Measurements from ENCODE around the gene SMC4. TPM values are rescaled to one million over a fixed set of nuclear protein-coding genes. Genes with fewer than 3 reads are reported as not detected.
"Not testable (repeated sequence)": the region's sequence is repeated elsewhere in the genome, so short reads cannot be mapped to it uniquely, and the experiment has no call there.

Gene SMC4
- polyA plus RNA-seq (2014; cell fraction: cytosol; rRNA removed) = 141 and 166 TPM in 2 replicates
- polyA plus RNA-seq (2014; cell fraction: nucleus; rRNA removed) = 588 and 755 TPM in 2 replicates

DNA sequence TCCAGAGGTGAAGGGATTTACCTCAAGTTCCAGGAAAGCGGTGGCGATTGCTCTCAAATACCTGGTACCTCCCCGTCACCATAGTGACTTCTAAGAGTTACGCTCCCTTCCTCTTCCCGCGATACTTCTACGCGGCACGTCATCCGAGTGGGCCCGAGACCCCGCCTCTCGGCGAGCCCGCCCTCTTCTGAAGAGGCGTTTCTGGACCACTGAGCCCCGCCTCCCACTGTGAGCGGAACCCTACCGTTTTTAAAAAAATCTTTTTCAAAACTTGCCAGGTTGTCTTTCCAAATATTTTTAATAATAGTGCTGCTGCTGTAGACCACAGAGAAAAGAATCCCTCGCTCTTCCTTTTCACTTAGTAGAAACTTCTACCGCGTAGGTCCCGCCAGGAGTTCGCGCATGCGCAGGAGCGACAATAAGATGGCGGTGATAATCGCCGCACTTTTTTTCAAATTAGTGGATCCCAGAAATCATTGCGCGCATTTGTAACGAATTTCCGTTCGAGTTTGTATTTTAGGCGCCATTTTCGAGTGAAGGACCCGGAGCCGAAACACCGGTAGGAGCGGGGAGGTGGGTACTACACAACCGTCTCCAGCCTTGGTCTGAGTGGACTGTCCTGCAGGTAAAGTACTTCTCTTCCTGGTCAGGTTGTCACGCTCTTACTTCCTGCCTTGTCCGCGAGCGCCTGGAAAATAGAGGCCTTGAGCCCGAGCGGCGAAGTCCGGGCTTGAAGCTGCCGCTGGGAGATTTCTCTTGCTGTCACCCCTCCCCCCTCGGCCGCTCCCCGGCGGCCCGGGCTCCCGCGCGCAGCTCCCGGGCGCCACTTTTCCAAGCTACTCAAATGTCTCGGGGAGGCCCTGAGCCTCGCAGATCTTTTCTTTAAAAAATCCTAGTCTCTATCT, at the start of gene SMC4, which contains the start of gene IFT80:
Gene SMC4, plus strand, starts transcription at position 526 of the 905 bp plus-strand sequence. CDS start 1,177 bp downstream, outside the sequence.
Gene IFT80, minus strand, starts transcription at position 101 of the 905 bp plus-strand sequence. CDS start 14,625 bp downstream, outside the sequence.
- DNase-seq (ENCODE audit: low spot score) = peak; percentile 98

DNA sequence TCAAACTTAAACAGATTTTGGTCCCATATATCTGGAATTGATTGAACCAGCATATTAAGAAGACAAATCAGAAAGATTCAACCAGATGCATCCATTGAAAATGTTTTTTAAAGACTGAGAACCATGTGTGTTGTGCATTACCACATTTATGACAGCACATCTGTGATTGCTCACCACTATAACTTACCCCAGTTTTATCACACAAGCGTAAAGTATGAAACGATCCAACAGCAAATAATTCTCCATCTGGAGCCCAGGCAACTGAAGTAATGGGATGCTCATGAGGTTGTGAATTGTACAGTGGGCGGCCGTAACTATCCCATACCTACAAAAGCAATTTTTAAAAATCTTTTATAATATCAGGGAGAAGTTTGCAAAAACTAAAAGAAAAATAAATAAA, 43.6 kb upstream of the SMC4 start:
- no peak for DNase-seq (ENCODE audit: low spot score)

DNA sequence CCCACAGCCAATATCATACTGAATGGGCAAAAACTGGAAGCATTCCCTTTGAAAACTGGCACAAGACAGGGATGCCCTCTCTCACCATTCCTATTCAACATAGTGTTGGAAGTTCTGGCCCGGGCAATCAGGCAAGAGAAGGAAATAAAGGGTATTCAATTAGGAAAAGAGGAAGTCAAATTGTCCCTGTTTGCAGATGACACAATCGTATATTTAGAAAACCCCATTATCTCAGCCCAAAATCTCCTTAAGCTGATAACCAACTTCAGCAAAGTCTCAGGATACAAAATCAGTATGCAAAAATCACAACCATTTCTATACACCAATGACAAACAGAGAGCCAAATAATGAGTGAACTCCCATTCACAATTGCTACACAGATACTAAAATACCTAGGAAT, 36.6 kb upstream of the SMC4 start:
- DNase-seq (ENCODE audit: low spot score) = not testable (repeated sequence)

- DNase-seq (ENCODE audit: low spot score) = no peak
Observed at GRCh38 chr3:160365869-160366522, 33.5 kb upstream of the SMC4 start.

DNA sequence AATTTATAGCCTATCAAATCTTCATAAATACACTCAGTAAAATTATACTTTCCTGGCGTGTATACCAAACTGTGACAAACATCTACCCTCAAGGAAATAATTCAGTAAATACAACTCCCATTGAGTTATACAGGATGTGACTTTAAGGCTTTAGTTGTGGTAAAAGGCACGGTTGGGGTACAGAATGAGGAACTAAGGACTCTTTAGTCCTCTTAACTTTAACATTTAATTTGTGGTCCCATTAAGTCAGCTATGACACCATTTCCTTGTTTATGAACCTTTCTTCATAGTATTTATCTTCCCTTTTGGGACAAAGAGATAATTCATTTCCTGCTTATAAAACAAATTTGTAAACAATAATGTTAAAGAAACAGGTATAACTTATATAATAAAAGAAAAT, 30.6 kb upstream of the SMC4 start:
- DNase-seq (ENCODE audit: low spot score) = no peak

- no peak for DNase-seq (ENCODE audit: low spot score)
Observed at GRCh38 chr3:160369784-160370183, 29.7 kb upstream of the SMC4 start.

GRCh38 chr3:160370987-160371857, 28.2 kb upstream of the SMC4 start:
- DNase-seq (ENCODE audit: low spot score) = no peak

DNA sequence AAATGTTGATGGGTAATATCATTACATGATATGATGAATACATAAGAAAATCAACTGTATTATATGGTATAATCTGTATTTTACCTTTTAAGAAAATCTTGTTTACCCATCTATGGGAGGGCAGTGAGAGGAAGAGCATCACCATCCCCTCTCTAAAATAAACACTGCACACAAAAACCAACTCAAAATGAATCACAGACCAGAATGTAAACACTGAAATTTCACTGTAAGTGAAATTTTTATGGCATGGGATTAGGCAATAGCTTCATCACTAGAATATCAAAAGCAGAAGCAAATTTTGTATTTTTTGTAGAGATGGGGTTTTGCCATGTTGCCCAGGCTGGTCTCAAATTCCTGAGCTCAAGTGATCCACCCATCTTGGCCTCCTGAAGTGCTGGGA, 26.7 kb upstream of the SMC4 start:
- no peak for DNase-seq (ENCODE audit: low spot score)

DNA sequence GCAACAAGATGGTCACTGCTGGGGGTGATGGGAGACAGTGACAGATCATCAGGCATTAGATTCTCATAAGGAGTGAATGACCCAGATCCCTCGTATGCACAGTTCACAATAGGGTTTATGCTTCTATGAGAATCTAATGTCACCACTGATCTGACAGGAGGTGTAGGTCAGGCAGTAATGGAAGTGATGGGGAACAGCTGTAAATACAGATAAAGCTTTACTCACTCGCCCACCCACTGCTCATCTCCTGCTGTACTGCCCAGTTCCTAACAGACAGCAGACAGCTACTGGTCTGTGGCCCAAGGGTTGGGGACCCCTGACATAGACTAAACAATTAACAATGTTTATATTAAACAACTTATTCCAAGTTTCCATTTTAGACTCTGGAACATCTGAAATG, 25.8 kb upstream of the SMC4 start:
- no peak for DNase-seq (ENCODE audit: low spot score)

GRCh38 chr3:160374472-160374871, 25.0 kb upstream of the SMC4 start:
- DNase-seq (ENCODE audit: low spot score) = no peak

DNA sequence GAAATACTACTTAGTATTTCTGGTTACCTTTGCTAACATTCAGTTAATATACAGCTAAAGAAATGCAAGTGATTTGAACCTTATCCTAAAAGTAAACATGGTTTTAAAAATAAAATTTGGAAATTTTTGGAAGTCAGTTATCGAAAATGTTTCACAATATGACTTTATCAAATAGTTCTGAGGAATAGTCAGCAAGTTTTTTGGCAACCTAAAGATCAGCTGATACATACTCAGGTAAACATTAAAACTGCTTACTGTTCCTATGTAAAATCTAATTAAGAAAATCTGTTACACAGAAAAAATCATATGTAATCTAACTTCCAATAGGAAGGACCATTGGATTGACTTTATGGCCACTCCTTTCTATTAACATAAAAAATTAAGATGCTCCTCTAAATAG, 24.5 kb upstream of the SMC4 start:
- no peak for DNase-seq (ENCODE audit: low spot score)

GRCh38 chr3:160376681-160377080, 22.8 kb upstream of the SMC4 start:
- no peak for DNase-seq (ENCODE audit: low spot score)

GRCh38 chr3:160378331-160379109, 20.9 kb upstream of the SMC4 start:
- DNase-seq (ENCODE audit: low spot score) = no peak

GRCh38 chr3:160379628-160380214, 19.7 kb upstream of the SMC4 start:
- no peak for DNase-seq (ENCODE audit: low spot score)

DNA sequence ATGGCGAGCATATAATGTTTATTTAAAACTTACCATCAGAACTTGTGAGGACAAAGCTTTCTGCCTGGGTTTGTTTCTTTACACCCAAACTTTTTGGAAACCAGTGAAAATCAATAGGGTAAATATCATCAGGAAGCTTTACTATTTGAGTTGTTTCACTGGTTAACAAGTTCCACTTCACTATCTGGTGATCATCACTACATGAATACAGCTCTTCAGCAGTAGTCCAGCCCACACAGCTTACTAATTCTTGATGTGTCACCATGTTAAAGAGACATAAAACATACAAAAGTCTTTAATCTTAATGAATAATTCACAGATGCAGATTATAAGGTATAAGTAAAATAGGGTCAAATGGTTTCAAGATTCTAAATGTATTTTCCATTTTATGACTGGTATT, 18.0 kb upstream of the SMC4 start:
- DNase-seq (ENCODE audit: low spot score) = no peak

DNA sequence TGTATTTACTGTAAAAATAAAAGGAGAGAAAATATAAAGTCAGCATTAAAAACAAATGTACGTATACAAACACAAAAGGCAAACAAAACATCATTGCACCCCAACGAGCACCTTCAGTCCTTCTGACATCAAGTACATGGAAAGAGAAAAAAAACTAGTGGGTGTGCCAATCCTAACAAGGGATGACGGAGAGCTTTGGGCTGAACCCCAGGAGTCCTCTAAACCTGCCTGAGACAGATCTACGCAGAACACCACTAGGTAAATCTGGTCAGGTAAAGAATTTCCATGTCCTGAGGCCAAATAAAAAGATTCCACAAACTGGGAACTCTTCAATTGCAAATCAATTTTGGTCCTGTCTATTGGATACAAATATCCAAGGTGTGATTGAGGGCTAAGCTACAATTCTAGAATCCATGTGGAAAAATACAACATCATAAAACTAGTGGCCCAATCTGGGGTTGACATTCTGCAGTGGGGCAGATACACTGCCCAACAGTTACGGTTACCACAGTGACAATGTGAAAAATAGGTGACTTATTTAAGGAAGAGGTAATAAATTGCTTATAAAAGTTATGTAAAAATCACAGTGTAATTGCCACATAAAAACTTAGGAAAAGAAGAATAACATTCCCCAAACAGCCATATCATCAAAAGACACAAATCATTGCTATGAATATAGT, 14.7 kb upstream of the SMC4 start:
- no peak for DNase-seq (ENCODE audit: low spot score)

- DNase-seq (ENCODE audit: low spot score) = no peak
Observed at GRCh38 chr3:160390565-160391138, 8.8 kb upstream of the SMC4 start.

DNA sequence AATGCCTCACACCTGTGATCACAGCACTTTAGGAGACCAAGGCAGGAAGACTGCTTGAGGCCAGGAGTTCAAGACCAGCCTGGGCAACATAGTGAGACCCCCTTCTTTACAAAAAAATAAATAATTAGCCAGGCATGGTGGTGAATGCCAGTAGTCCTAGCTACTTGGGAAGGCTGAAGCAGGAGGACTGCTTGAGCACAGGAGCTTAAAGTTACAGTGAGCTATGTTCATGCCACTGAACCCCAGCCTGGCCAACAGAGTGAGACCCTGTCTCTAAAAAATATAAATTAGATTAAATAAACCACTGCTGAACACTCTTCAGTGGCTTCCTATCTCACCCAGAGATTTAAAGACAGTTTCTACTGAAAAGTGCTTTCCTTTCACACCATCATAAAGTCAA, 6.7 kb upstream of the SMC4 start:
- no peak for DNase-seq (ENCODE audit: low spot score)

DNA sequence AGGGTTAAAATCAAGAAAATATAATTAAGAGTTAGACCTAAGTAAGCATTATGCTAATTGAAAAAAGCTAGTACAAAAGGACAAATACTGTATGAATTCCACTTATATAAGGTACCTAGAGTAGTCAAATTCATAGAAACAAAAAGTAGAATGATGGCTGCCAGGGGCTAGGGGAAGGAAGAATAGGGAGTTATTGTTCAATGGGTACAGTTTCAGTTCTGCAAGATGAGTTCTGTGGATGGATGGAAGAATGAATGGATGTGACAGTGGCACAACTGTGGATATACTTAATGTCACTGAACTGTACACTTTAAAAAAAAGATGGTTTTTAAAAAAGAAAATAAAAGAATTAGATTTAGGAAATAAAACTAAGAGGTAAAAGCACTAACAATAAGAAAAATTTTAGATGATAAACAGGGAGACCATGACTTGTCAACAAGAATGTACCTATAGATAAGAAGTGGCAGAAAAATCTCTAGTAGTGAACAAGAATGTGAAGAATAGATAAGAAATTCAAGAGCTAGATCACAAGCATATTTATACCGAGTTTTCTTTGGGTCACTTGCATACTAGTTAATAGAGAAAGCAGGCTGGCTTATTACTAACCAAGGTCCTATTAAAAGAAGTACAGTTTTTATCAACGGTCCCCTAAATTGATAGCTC, 6.0 kb upstream of the SMC4 start:
- DNase-seq (ENCODE audit: low spot score) = no peak
